Tibial artery (tissue), 4 donors: ENCODE data around the gene CEP57L1.

Source experiments
- DNase-seq, 2 donors: peaks; one replicate each; pipeline ENCODE4 v3.0.0-alpha.2; 2019
- H3K27ac ChIP-seq, 2 donors: fragments of 200-600 bp; sonication (generic) in 1 of 2; 1 replicate in 1 of 2; 2 replicates in 1 of 2; pipeline ENCODE4 v1.5.1; 2018 to 2019; ENCODE audit warnings: mild to moderate bottlenecking in 1 of 2
- H3K27me3 ChIP-seq, 2 donors: fragments of 200-600 bp; sonication (generic) in 1 of 2; one replicate each; pipeline versions ENCODE4 v1.5.1 to v1.6.0; 2016 to 2019
- H3K36me3 ChIP-seq, 3 donors: fragments of 200-600 bp; sonication (generic) in 2 of 3; one replicate each; pipeline ENCODE4 v1.5.1; 2016 to 2019; ENCODE audit warnings: mild to moderate bottlenecking in 2 of 3
- H3K4me1 ChIP-seq, 4 donors: fragments of 200-600 bp; sonication (generic) in 2 of 4; 1 replicate in 3 of 4; 2 replicates in 1 of 4; pipeline ENCODE4 v1.5.1; 2016 to 2019
- H3K4me3 ChIP-seq, 2 donors: fragments of 200-600 bp; sonication (generic) in 1 of 2; 1 replicate in 1 of 2; 2 replicates in 1 of 2; pipeline ENCODE4 v1.5.1; 2018 to 2019; ENCODE audit warnings: mild to moderate bottlenecking in 2 of 2
- H3K9me3 ChIP-seq, 3 donors: fragments of 200-600 bp; sonication (generic) in 1 of 3; one replicate each; pipeline ENCODE4 v1.5.1; 2016 to 2019
- intact Hi-C: fragments of 100-400 bp; cut with DNase I; formaldehyde crosslinking; loops from one replicate; pipeline ENCODE4 v1.15.0; 2023; ENCODE audit warnings: low total_unique reads
- TF ChIP-seq, protein P1 (sequence below), 2 experiments: fragments of 200-600 bp in 1 of 2; fragments of 450-650 bp in 1 of 2; IDR thresholded peaks; one replicate each; pipeline ENCODE4 v1.5.1; 2017 to 2019; ENCODE audit warnings: antibody characterized with exemption in 2 of 2, mild to moderate bottlenecking in 1 of 2, moderate library complexity in 1 of 2

CEP57L1 gene

DNA sequence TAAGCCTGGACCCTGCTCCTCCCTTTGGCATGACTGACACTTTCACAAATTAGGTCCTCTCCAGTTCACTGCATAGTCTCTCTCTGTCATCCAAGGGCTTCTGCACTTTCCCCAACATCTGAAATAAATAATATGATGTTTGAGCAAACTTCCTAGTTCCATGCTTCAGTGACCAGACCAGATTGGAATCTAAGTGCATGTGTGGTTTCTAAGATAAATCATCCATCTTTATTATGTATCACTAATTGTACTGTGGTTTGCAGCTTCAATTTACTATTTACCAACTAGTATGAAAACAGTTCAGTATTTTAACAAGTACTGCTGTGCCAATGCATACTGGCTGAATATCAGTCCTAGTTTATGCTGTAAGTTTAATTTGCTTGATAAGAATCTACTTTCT is 19.4 kb upstream of the CEP57L1 start:
- Histone ChIP-seq H3K4me3 (no peak overlapping the region), H3K9me3 (no peaks in the 10 kb centered on the region), H3K4me1 (peaks cover 0 to 40% (median 14%) of the 10 kb centered on the region in 4 donors), H3K27ac (no peak overlapping the region), H3K36me3 (no peaks in the 10 kb centered on the region), H3K27me3 (no peaks in the 10 kb centered on the region)
- TF ChIP-seq, protein P1, sequence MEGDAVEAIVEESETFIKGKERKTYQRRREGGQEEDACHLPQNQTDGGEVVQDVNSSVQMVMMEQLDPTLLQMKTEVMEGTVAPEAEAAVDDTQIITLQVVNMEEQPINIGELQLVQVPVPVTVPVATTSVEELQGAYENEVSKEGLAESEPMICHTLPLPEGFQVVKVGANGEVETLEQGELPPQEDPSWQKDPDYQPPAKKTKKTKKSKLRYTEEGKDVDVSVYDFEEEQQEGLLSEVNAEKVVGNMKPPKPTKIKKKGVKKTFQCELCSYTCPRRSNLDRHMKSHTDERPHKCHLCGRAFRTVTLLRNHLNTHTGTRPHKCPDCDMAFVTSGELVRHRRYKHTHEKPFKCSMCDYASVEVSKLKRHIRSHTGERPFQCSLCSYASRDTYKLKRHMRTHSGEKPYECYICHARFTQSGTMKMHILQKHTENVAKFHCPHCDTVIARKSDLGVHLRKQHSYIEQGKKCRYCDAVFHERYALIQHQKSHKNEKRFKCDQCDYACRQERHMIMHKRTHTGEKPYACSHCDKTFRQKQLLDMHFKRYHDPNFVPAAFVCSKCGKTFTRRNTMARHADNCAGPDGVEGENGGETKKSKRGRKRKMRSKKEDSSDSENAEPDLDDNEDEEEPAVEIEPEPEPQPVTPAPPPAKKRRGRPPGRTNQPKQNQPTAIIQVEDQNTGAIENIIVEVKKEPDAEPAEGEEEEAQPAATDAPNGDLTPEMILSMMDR (IDR thresholded peaks at IDR 0.05) = no peak
- DNase-seq = no peak
- intact Hi-C loops = loop anchor here (2.0 to 10.0 kb wide), 3 partner anchors 51 to 521 kb away; no protein-coding TSS in a partner anchor

DNA sequence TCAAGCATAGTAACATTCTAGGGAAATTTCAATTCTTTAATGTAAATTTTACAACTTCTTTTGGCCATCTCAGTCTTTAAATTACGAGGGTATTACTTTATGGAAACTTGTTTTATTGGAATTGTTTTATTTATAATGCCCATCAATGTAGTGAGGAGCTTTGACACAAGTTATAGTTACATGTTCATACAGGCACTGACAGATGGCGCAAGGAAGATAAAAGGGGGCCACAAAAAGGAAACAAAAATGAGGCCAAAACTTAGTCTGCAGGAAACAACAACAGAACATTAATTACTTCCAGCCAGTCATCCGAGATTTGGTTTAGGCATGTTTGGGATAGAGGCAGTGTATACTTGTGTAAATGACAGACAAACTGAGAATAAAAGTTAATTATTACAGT is 18.9 kb upstream of the CEP57L1 start:
- Histone ChIP-seq H3K9me3 (no peaks in the 10 kb centered on the region), H3K4me1 (peaks cover 0 to 43% (median 15%) of the 10 kb centered on the region in 4 donors), H3K27me3 (no peaks in the 10 kb centered on the region), H3K36me3 (no peaks in the 10 kb centered on the region), H3K27ac (no peak overlapping the region), H3K4me3 (no peak overlapping the region)
- TF ChIP-seq, protein P1 (IDR thresholded peaks at IDR 0.05) = no peak
- no peak for DNase-seq
- intact Hi-C loops = loop anchor here (10.0 kb wide), 2 partner anchors 52 to 242 kb away; no protein-coding TSS in a partner anchor

GRCh38 chr6:109079981-109080380 is 15.3 kb upstream of the CEP57L1 start:
- H3K4me3 ChIP-seq = no peak overlapping the region
- no peaks in the 10 kb centered on the region for H3K9me3 ChIP-seq
- DNase-seq = peak; percentile 69 to 83
- TF ChIP-seq, protein P1 (IDR thresholded peaks at IDR 0.05) = peak in 1 of 2 experiments; percentile 6
- H3K4me1 ChIP-seq = peaks cover 0 to 61% (median 18%) of the 10 kb centered on the region in 4 donors
- H3K27ac ChIP-seq = peak overlapping the region; percentile 57 to 62
- no peaks in the 10 kb centered on the region for H3K36me3 ChIP-seq
- intact Hi-C loops = loop anchor here (10.0 kb wide), 2 partner anchors 55 to 245 kb away; no protein-coding TSS in a partner anchor
- no peaks in the 10 kb centered on the region for H3K27me3 ChIP-seq

DNA sequence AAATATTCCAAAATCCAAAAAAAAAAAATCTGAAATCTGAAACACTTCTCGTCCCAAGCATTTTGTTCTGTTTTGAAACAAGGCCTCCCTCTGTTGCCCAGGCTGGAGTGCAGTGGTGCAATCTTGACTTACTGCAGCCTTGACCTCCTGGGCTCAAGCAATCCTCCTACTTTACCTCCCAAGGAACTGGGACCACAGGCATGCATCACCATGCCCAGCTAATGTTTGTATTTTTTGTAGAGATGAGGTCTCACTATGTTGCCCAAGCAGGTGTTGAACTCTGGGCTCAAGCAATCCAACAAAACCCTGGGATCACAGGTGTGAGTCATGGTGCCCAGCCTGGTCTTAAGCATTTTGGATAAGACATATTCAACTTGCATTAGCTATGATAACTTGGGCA is 14.3 kb upstream of the CEP57L1 start:
- H3K4me1 ChIP-seq = peaks cover 0 to 61% (median 18%) of the 10 kb centered on the region in 4 donors
- intact Hi-C loops = no loop called here
- TF ChIP-seq, protein P1 (IDR thresholded peaks at IDR 0.05) = no peak
- H3K36me3 ChIP-seq = peaks cover 0 to 7% (median 0%) of the 10 kb centered on the region in 3 donors
- H3K9me3 ChIP-seq = no peaks in the 10 kb centered on the region
- no peak for DNase-seq
- peak overlapping the region in 1 of 2 donors; percentile 57 for H3K27ac ChIP-seq
- H3K4me3 ChIP-seq = no peak overlapping the region
- H3K27me3 ChIP-seq = no peaks in the 10 kb centered on the region

GRCh38 chr6:109081516-109082187 is 13.7 kb upstream of the CEP57L1 start:
- Histone ChIP-seq H3K4me3 (no peak overlapping the region), H3K9me3 (no peaks in the 10 kb centered on the region), H3K27me3 (no peaks in the 10 kb centered on the region), H3K4me1 (peaks cover 0 to 64% (median 18%) of the 10 kb centered on the region in 4 donors), H3K27ac (peak overlapping the region; percentile 51 to 57), H3K36me3 (peaks cover 0 to 8% (median 0%) of the 10 kb centered on the region in 3 donors)
- intact Hi-C loops = no loop called here
- TF ChIP-seq, protein P1 (IDR thresholded peaks at IDR 0.05) = no peak
- no peak for DNase-seq
